Esophagus muscularis mucosa (tissue), 4 donors: ENCODE data around the gene KMT2E. TPM values are rescaled to one million over a fixed set of nuclear protein-coding genes. Genes with fewer than 3 reads are reported as not detected.

Experiments
- DNase-seq: peaks from one replicate; pipeline ENCODE4 v3.0.0-alpha.2; 2017; ENCODE audit errors: extremely low spot score
- H3K27ac ChIP-seq, 4 donors: fragments of 200-600 bp; sonication (generic); replicated peaks in 1 of 4; 1 replicate in 3 of 4; 2 replicates in 1 of 4; pipeline ENCODE4 v1.5.1; 2016 to 2019; ENCODE audit warnings: mild to moderate bottlenecking in 1 of 4
- H3K27me3 ChIP-seq, 4 donors: fragments of 200-600 bp; sonication (generic); one replicate each; pipeline versions ENCODE4 v1.5.1 to v1.6.0; 2016 to 2019
- H3K36me3 ChIP-seq, 4 donors: fragments of 200-600 bp; sonication (generic); one replicate each; pipeline ENCODE4 v1.5.1; 2016 to 2019
- H3K4me1 ChIP-seq, 4 donors: fragments of 200-600 bp; sonication (generic); one replicate each; pipeline ENCODE4 v1.5.1; 2016 to 2019
- H3K4me3 ChIP-seq, 4 donors: fragments of 200-600 bp; sonication (generic); 1 replicate in 2 of 4; 2 replicates in 2 of 4; pipeline ENCODE4 v1.5.1; 2016 to 2019; ENCODE audit warnings: mild to moderate bottlenecking in 4 of 4, moderate library complexity in 1 of 4
- H3K9me3 ChIP-seq, 4 donors: fragments of 200-600 bp; sonication (generic); 1 replicate in 3 of 4; 2 replicates in 1 of 4; pipeline ENCODE4 v1.5.1; 2016 to 2019
- EP300 ChIP-seq: sonication (generic); formaldehyde crosslinking; IDR thresholded peaks from one replicate; pipeline ENCODE4 v1.6.1; 2017; ENCODE audit warnings: antibody characterized with exemption
- POLR2A ChIP-seq: fragments of 450-650 bp; IDR thresholded peaks from one replicate; pipeline ENCODE4 v1.6.1; 2017; ENCODE audit warnings: antibody characterized with exemption, moderate library complexity, mild to moderate bottlenecking, low read depth
- POLR2AphosphoS5 ChIP-seq, 2 donors: sonication (generic); formaldehyde crosslinking; IDR thresholded peaks; one replicate each; pipeline ENCODE4 v1.6.1; 2017; ENCODE audit warnings: antibody characterized with exemption in 2 of 2
- WGBS: methylation state at CpG from one replicate; pipeline ENCODE4 v1.1.5; 2018; 5-methylcytosine and 5-hydroxymethylcytosine counted together
- intact Hi-C: fragments of 100-400 bp; cut with DNase I; formaldehyde crosslinking; loops from one replicate; pipeline ENCODE4 v1.15.1; 2023
- total RNA-seq, 4 donors: library from RNA; depleted of rRNA; stranded (reverse); fragments of >200 nt; gene quantifications; one replicate each; pipeline versions ENCODE4 v1.1.0 to v1.2.1, GENCODE V29; 2016
- TF ChIP-seq, protein P1 (sequence below), 3 experiments: fragments of 200-600 bp in 2 of 3; fragments of 450-650 bp in 1 of 3; sonication (generic) in 2 of 3; IDR thresholded peaks; one replicate each; pipeline ENCODE4 v1.5.1; 2017 to 2019; ENCODE audit warnings: antibody characterized with exemption in 3 of 3, mild to moderate bottlenecking in 2 of 3, moderate library complexity in 1 of 3

The KMT2E gene
- total RNA-seq, 4 donors from 2014 or later = 77.0 to 109 (median 94.0) TPM

- no peaks in the 10 kb centered on the region for H3K9me3 ChIP-seq
- TF ChIP-seq EP300 = no peak
- TF ChIP-seq, protein P1, sequence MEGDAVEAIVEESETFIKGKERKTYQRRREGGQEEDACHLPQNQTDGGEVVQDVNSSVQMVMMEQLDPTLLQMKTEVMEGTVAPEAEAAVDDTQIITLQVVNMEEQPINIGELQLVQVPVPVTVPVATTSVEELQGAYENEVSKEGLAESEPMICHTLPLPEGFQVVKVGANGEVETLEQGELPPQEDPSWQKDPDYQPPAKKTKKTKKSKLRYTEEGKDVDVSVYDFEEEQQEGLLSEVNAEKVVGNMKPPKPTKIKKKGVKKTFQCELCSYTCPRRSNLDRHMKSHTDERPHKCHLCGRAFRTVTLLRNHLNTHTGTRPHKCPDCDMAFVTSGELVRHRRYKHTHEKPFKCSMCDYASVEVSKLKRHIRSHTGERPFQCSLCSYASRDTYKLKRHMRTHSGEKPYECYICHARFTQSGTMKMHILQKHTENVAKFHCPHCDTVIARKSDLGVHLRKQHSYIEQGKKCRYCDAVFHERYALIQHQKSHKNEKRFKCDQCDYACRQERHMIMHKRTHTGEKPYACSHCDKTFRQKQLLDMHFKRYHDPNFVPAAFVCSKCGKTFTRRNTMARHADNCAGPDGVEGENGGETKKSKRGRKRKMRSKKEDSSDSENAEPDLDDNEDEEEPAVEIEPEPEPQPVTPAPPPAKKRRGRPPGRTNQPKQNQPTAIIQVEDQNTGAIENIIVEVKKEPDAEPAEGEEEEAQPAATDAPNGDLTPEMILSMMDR (IDR thresholded peaks at IDR 0.05) = no peak
- no peak for TF ChIP-seq POLR2A
- no peak for TF ChIP-seq POLR2AphosphoS5 (IDR thresholded peaks at IDR 0.05)
- no peak overlapping the region for H3K4me3 ChIP-seq
- H3K27ac ChIP-seq = peak overlapping the region in 3 of 4 donors; percentile 3 to 52 (median 4)
- WGBS = 63% methylated on average over 2 of the region's 2 CpGs
- H3K36me3 ChIP-seq = peaks cover 0 to 12% (median 5%) of the 10 kb centered on the region in 4 donors
- intact Hi-C loops = no loop called here
- no peak for DNase-seq
- no peaks in the 10 kb centered on the region for H3K27me3 ChIP-seq
- H3K4me1 ChIP-seq = peaks cover 0 to 64% (median 58%) of the 10 kb centered on the region in 4 donors
Observed at GRCh38 chr7:104992306-104992705, 21.7 kb upstream of the KMT2E start.

DNA sequence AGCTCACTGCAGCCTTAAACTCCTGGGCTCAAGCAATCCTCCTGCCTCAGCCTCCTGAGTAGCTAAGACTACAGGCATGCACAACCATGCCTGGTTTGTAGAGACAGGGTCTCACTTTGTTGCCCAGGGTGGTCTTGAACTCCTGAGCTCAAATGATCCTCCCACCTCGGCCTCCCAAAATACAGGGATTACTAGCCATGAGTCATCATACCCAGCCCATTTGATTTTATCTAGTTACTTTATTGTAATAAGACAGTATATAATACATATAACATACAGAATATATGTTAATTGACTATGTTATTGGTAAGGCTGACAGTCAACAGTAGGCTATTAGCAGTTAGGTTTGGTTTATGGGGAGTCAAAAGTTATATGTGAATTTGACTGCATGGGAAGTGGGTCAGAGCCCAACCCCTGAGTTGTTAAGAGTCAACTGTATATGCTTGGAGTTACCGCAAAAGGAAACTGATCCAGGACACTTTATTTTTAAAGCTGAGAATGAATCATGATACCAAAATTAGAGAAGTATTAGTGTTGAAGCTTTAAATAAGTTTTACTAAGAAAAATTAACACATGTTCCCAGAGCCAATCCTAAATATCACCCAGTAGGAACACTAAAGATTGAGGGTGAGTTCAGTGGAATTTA lies 20.7 kb upstream of the KMT2E start:
- no peak for DNase-seq
- 47% methylated on average over 2 of the region's 2 CpGs for WGBS
- Histone ChIP-seq H3K4me1 (peaks cover 0 to 75% (median 66%) of the 10 kb centered on the region in 4 donors), H3K27ac (peak overlapping the region in 3 of 4 donors; percentile 4 to 52 (median 28)), H3K4me3 (no peak overlapping the region), H3K36me3 (peaks cover 0 to 12% (median 5%) of the 10 kb centered on the region in 4 donors), H3K27me3 (no peaks in the 10 kb centered on the region), H3K9me3 (no peaks in the 10 kb centered on the region)
- intact Hi-C loops = no loop called here
- TF ChIP-seq EP300 (no peak), POLR2AphosphoS5 (IDR thresholded peaks at IDR 0.05) (no peak), POLR2A (no peak)
- TF ChIP-seq, protein P1 (IDR thresholded peaks at IDR 0.05) = no peak

DNA sequence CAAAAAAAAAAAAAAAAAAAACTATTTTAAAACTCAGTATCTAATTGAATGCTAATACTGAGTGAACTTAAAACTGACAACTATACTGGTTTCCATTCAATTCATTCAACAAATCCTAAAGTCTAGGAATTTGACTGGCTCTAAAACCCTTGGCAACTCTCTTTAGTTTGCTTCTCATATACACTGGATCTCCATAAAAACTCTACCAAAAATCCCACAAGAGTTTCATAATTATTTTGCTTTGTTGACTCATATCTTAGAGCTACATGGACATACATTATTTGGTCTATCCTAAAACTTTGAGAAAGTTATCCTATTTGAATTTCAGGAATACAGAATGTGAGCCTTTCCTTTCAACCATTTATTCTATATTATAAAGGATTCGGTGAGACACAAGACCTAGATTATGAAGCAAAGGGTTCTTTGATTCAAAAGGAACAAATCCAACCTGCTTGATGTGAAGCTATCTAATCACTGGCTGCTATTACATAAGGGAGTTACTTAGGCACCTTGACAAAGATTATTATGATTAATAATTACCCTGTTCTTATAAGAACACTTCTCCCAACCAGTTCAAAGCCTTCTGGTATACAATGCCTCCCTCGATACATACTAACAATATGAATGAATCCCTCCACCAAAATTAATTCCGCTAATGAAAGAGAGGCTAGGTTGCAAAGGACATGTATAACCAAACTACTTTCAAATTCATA lies 15.8 kb upstream of the KMT2E start:
- 85% methylated on average over 3 of the region's 3 CpGs for WGBS
- Histone ChIP-seq H3K4me3 (no peak overlapping the region), H3K27ac (no peak overlapping the region), H3K9me3 (no peaks in the 10 kb centered on the region), H3K36me3 (peaks cover 0 to 4% (median 0%) of the 10 kb centered on the region in 4 donors), H3K27me3 (no peaks in the 10 kb centered on the region), H3K4me1 (peaks cover 0 to 100% (median 98%) of the 10 kb centered on the region in 4 donors)
- intact Hi-C loops = no loop called here
- TF ChIP-seq, protein P1 (IDR thresholded peaks at IDR 0.05) = no peak
- no peak for TF ChIP-seq POLR2A
- no peak for TF ChIP-seq POLR2AphosphoS5 (IDR thresholded peaks at IDR 0.05)
- TF ChIP-seq EP300 = no peak
- DNase-seq = no peak

- no peak overlapping the region for H3K4me3 ChIP-seq
- peaks cover 0 to 4% (median 0%) of the 10 kb centered on the region in 4 donors for H3K36me3 ChIP-seq
- H3K27ac ChIP-seq = peak overlapping the region in 2 of 4 donors; percentile 74 to 75
- 46% methylated on average over 4 of the region's 4 CpGs for WGBS
- intact Hi-C loops = no loop called here
- DNase-seq = no peak
- TF ChIP-seq, protein P1 (IDR thresholded peaks at IDR 0.05) = no peak
- TF ChIP-seq POLR2A (no peak), POLR2AphosphoS5 (IDR thresholded peaks at IDR 0.05) (no peak), EP300 (no peak)
- H3K4me1 ChIP-seq = peaks cover 0 to 100% (median 98%) of the 10 kb centered on the region in 4 donors
- H3K27me3 ChIP-seq = no peaks in the 10 kb centered on the region
- H3K9me3 ChIP-seq = no peaks in the 10 kb centered on the region
Observed at GRCh38 chr7:105000200-105000599, 13.8 kb upstream of the KMT2E start.
